GM18520 (cell line): Measurements from ENCODE around the gene KCNQ1OT1.

Experiments used
- ATAC-seq: cut with Tn5 transposase; IDR thresholded peaks from one replicate; pipeline ENCODE4 v1.9.1; 2021; ENCODE audit not compliant: unreplicated experiment

KCNQ1OT1 gene

GRCh38 chr11:2669634-2670469 is 29.9 kb downstream of the KCNQ1OT1 start:
- no peak for ATAC-seq

GRCh38 chr11:2668876-2669275 is 30.9 kb downstream of the KCNQ1OT1 start:
- ATAC-seq: no peak

- no peak for ATAC-seq
Observed at GRCh38 chr11:2667940-2668339, 31.9 kb downstream of the KCNQ1OT1 start.

- ATAC-seq: no peak
Observed at GRCh38 chr11:2666828-2667570, 32.8 kb downstream of the KCNQ1OT1 start.

GRCh38 chr11:2666401-2666741 is 33.4 kb downstream of the KCNQ1OT1 start:
- no peak for ATAC-seq

GRCh38 chr11:2665526-2666400 is 34.0 kb downstream of the KCNQ1OT1 start:
- no peak for ATAC-seq

GRCh38 chr11:2664791-2665525 is 34.8 kb downstream of the KCNQ1OT1 start:
- ATAC-seq: no peak

- no peak for ATAC-seq
Observed at GRCh38 chr11:2664376-2664775, 35.4 kb downstream of the KCNQ1OT1 start.

- ATAC-seq: no peak
Observed at GRCh38 chr11:2663915-2664314, 35.9 kb downstream of the KCNQ1OT1 start.

- ATAC-seq: no peak
Observed at GRCh38 chr11:2663506-2663905, 36.3 kb downstream of the KCNQ1OT1 start.

GRCh38 chr11:2662430-2663299 is 37.1 kb downstream of the KCNQ1OT1 start:
- ATAC-seq: no peak

GRCh38 chr11:2662024-2662312 is 37.8 kb downstream of the KCNQ1OT1 start:
- no peak for ATAC-seq

- ATAC-seq: no peak
Observed at GRCh38 chr11:2661173-2662023, 38.4 kb downstream of the KCNQ1OT1 start.

- no peak for ATAC-seq
Observed at GRCh38 chr11:2660357-2660939, 39.3 kb downstream of the KCNQ1OT1 start.

- ATAC-seq: no peak
Observed at GRCh38 chr11:2657697-2658284, 42.0 kb downstream of the KCNQ1OT1 start.

- ATAC-seq: no peak
Observed at GRCh38 chr11:2656859-2657258, 42.9 kb downstream of the KCNQ1OT1 start.

GRCh38 chr11:2655834-2656622 is 43.8 kb downstream of the KCNQ1OT1 start:
- no peak for ATAC-seq
